ENCODE data around the gene SLC26A3.
A peak's percentile ranks its signal among the peaks of the same experiment; 100 is the strongest.

SLC26A3 gene

GRCh38 chr7:107742678-107743566 is 60.1 kb downstream of the SLC26A3 start:
- peak overlapping the region; percentile 81 for H3K4me3 ChIP-seq (ENCODE audit: low read depth, low read length)
- no peak for DNase-seq (ENCODE audit: low read depth)
- no peak for TF ChIP-seq CTCF (IDR thresholded peaks at IDR 0.05; ENCODE audit: insufficient read depth, low read depth, low read length, missing control alignments)

- H3K4me3 ChIP-seq (ENCODE audit: low read depth, low read length): no peak overlapping the region
- DNase-seq (ENCODE audit: low read depth): no peak
- no peak for TF ChIP-seq CTCF (IDR thresholded peaks at IDR 0.05; ENCODE audit: insufficient read depth, low read depth, low read length, missing control alignments)
Measured at GRCh38 chr7:107728276-107728675, 74.7 kb downstream of the SLC26A3 start.

- H3K4me3 ChIP-seq (ENCODE audit: low read depth, low read length): no peak overlapping the region
- DNase-seq (ENCODE audit: low read depth): no peak
- TF ChIP-seq CTCF (IDR thresholded peaks at IDR 0.05; ENCODE audit: insufficient read depth, low read depth, low read length, missing control alignments): no peak
Measured at GRCh38 chr7:107726356-107727130, 76.5 kb downstream of the SLC26A3 start.

- DNase-seq (ENCODE audit: low read depth): peak; percentile 71
- TF ChIP-seq CTCF (IDR thresholded peaks at IDR 0.05; ENCODE audit: insufficient read depth, low read depth, low read length, missing control alignments): peak; percentile 48
Measured at GRCh38 chr7:107725138-107725740, 77.8 kb downstream of the SLC26A3 start.

GRCh38 chr7:107723255-107723654 is 79.8 kb downstream of the SLC26A3 start:
- TF ChIP-seq CTCF (IDR thresholded peaks at IDR 0.05; ENCODE audit: insufficient read depth, low read depth, low read length, missing control alignments): no peak
- no peak for DNase-seq (ENCODE audit: low read depth)

More at GRCh38 chr7:107725138-107725740, 77.8 kb downstream of the SLC26A3 start:
- no peak overlapping the region for H3K4me3 ChIP-seq (ENCODE audit: low read depth, low read length)

GRCh38 chr7:107721286-107721685 is 81.7 kb downstream of the SLC26A3 start:
- no peak for DNase-seq (ENCODE audit: low read depth)
- no peak for TF ChIP-seq CTCF (IDR thresholded peaks at IDR 0.05; ENCODE audit: insufficient read depth, low read depth, low read length, missing control alignments)
- no peak overlapping the region for H3K4me3 ChIP-seq (ENCODE audit: low read depth, low read length)

More at GRCh38 chr7:107723255-107723654, 79.8 kb downstream of the SLC26A3 start:
- H3K4me3 ChIP-seq (ENCODE audit: low read depth, low read length): no peak overlapping the region
